GM18861 (cell line): ENCODE results near the gene LGALS8.

Experiments used
- ATAC-seq: cut with Tn5 transposase; IDR thresholded peaks from one replicate; pipeline ENCODE4 v1.9.1; 2021; ENCODE audit not compliant: unreplicated experiment

Gene LGALS8

DNA sequence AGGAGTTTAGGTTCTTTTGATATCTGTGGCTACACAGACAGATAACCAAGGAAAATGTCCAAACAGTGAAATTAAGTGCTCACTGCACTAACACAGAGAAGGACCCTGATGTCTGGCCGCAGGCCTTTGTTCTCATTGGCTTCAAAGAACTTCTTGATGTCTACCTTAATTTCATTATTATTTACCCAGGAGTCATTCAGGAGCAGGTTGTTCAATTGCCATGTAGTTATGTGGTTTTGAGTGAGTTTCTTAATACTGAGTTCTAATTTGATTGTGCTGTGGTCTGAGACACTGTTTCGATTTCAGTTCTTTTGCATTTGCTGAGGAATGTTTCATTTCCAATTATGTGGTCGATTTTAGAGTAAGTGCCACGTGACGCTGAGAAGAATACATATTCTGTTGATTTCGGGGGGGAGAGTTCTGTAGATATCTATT, 15.2 kb upstream of the LGALS8 start:
- no peak for ATAC-seq

DNA sequence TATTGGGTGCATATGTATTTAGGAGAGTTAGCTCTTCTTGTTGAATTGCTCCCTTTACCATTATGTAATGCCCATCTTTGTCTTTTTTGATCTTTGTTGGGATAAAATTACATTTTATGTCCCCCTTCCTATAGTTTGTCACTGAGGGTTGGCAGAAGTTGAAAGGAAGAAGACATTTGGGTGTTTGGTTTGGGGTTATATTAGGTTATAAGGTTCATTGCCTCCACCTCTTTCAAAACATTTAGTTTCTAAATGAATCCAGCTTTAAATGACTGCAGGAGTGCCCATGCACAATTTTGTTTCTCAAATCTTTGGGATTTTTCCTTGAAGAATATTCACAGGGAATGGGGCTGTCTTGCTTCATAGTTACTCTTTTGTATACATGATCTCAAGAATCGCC, 14.6 kb upstream of the LGALS8 start:
- ATAC-seq = no peak

DNA sequence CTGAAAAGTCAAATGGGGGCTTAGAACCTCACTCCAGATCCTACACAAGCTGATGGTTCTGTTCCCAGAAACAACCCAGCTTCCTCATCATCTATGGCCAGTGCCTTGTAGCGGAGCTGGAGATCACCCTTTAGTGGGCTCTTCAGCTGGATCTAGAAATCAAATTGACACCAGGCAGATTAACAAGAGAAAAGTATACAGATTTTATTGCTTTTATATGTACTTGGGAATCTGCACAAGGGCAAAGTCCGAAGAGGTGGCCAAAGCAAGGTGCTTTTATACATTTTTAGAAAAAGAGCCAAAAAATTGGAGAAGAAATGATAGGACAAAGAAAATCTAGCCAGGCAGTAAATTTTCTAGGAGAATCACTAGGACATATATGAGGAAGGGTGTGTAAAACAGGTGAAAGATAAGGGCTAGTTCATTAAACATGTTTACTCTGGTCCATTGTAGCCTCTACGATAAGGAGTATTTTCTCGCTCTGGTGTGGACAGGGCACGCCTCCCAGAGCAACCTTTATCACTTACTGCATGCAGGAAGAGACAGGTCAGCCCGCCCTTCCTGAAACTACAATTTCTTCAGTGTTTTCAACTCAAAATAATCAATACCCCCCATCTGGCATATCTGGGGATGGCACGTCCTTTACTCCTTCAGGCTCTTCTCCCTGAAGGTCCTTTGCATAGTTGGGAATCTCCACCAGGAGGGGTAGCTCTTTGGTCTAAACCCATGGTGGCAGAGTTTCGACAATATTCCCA, 14.0 kb upstream of the LGALS8 start:
- ATAC-seq = no peak

DNA sequence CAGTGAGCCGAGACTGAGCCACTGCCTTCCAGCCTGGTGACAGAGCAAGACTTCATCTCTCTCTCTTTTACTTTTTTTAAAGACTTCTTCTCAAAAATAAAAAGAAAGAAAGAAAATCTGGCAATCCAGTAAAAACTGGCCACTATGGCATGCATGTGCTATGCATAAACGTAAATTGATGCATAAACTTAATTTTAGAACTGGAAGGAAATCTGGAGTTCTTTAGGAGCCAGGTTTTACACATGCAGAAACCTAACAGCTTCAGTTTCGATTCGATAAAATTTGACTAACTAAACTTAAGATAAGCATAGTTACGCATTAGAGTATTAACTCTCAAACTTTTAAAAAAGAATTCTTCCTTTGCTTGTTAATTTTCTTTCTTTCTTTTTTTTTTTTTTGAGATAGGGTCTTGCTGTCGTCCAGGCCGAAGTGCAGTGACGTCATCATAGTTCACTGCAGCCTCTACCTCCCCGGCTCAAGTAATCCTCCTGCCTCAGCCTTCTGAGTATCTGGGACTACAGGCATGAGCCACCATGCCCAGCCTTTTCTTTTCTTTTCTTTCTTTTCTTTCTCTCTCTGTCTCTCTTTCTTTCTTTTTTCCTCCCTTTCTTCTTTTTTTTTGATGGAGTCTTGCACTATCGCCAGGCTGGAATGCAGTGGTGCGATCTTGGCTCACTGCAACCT, 11.9 kb upstream of the LGALS8 start:
- no peak for ATAC-seq

DNA sequence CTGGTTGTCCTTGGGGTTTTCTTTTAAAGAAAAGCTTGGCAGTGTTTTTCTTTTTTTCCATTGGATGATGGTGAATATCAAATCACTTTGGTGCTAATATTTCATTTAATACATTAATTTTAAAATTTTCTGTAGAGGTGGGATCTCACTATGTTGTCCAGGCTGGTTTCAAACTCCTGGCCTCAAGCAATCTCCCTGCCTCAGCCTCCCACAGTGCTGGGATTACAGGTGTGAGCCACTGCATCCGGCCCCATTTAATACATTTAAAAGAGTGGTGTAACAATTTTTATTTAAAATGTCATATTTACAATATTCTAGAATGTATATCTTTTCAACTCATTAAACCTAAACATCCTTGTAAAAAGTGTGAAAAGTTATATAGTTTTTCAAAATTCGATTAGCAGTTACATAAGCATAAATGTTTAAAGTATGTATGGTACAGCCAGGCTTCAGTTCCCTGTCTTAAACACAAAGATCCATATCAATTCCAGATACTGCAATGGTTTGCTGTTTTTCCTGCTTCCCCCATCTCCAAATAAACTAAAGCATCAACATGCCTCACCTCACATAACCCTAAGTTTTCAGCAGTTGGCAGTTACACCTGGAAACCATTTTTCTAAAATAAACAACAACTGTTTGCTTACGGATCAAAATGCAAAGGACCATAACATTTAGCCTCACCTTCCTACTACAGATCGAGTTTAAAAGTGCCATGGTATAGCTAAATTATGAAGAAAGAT, 8.9 kb upstream of the LGALS8 start:
- ATAC-seq = no peak

DNA sequence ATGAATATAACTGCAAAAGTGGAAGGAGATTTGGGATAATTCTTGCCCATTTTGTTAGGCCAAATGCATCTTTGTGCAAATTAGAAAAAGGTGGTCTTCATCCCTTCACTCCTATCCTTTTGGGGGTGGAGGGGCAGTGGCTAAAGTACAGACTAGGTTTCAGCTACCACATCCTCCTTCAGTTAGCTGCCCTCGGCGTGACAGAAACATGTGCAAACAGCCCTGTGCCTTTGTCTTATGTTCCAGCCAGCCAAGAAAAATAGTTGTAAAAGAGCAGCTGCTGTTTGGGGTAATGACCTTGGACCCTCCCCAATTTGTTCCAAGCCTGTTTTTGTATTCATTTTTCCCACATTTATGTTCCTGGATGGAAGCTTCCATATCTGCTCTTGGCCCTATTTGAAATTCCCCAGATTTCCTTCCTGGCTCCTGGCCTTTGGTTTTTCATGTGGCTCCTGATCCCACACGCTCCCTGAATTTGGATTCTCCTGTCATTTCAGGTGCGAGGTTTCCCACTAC, 8.3 kb upstream of the LGALS8 start:
- no peak for ATAC-seq

DNA sequence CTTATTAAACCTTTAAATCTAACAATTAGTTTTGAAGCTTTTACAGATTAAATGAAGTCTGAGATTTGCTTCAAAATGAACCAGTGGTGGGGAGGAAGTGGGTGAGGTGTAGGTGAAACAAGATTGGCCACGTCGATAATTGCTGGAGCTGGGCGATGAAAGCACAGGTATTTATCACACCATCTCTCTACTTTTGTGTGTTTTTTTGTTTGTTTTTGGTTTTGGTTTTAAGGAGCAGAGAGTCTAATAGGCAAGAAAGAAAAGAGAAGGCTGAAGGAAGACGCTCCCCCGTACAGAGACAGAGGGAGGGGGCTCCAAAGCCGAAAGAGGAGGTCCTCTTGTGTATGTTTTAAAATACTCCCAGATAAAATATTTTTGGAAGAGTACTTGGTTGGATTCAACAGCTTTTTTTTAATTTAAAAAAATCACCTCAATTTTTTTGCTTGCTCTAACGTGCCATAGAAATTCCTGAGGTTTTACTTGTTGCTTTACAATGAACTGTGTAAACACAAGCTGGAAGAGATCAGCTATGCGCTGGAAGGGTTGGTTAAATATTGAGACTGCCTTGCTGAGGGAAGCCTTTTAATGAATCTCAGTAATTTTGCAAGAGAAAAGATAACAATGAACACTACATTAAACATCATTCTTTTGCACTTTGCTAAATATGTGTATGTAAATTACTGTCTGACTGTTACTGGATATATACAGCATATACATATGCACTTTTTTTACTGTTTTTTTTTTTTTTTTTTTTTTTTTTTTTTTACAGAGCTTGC, 6.7 kb upstream of the LGALS8 start:
- no peak for ATAC-seq

DNA sequence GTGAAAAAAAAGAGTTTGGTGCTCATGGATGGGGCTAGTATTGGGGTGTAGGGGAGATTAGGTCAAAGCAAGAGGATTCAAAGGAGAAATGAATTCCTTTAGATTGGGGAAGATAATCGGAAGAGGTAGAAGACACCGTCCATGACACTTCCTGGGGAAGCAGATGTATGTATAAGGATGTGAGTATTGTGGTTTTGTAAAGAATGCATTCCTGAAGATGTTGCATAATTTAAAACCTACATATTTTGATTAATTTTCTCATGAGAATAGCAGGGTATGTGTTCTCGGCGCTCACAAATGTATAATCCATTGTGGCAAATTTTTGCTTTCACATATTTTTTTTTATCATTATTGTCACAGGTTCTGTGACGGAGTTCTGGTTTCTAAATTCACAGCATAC, 5.5 kb upstream of the LGALS8 start:
- no peak for ATAC-seq

DNA sequence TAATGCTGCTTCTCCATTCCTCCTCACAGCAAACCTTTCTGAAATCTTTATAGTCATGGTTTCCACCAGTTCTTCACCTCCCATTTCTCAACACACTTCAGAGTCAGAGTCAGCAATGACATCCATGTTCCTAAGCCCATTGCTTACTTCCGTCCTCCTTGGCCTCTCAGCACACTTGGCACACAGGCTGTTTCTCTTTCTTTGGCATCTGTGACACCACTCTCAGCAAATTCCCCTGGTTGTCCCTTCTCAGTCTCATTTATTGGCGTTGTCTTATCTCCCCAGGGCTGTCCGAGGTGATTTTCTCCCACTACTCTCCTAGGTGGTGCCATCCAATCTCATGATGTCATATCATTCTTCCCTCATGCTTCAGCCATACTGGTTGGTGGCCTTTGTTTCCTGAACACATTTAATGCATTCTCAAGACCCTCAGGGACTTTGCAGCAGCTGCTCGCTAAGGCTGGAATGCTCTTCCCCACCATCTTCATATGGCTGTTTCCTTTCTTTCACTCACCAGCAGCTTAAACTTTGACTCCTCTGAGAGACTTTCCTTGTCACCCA, 3.3 kb upstream of the LGALS8 start:
- no peak for ATAC-seq

DNA sequence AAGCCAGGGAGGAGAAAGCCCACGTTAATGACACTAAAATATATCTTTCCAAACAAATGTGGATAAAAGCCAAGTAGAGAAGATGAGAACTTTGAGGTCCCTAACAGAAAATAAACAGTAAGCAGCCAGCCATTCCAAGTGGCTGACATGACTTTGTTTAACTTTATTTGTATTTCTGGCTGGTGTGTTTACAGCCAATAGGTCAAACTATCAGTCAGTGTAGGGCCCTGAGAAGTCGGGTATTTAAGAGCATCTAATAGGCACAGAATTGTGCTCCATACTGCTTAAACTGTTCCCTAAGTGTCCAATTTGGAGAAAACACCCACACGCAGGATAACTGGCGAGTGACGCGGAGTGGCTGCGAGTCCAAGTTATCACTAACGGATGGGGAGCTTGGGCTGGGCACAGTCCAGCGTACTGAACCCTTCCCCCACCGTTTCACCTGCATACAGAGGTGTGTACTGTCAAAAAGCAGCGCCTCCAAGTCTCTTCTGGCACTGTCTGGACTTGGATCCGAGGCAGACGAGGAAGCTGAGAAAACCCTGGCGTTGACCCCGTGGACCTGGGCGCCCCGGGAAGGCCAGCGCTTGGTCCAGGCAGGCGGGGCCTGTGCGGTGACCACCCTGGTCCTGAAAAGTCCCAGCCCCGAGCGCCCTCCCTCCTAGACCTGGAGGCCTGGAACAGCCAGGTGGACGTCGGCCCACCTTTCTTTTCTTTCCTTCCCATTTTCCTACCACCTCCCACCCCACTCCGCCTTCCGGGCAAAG, 662 bp upstream of the LGALS8 start:
- no peak for ATAC-seq

DNA sequence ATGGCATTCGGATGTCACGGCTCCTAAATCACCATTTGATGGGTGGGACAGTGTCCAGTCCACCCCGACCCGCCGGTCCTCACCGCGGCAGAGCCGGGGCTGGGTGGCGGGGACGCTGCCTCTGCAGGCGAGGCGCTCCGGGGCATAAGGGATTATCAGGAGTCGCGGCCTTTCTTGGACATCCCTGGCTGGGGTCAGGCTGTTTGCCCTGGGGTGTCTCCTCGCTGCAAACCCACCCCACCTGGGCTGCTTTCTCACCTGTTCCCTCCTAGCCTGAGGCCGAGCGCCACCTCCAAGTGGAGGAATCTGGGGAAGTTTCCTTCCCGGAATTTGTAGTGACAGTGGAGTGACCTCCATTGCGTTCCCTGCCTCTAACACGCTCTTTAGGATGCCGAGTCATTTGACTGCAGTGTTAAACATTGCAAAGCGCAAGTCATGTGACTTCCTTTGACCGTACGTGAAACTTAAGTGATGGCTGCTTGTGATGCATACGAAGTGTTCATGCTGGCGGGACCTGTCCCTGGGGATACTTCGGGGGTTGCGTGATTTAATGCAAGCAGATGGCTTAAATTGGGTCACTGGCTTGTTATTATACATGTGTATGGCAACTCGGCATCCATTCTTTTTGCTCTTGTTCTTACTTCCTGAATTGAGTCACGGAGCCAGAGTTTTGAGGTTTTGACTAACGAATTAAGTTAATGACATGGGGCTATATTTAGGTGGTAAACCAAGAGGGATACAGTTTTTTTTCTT, 536 bp downstream of the LGALS8 start:
- peak; percentile 97 for ATAC-seq

DNA sequence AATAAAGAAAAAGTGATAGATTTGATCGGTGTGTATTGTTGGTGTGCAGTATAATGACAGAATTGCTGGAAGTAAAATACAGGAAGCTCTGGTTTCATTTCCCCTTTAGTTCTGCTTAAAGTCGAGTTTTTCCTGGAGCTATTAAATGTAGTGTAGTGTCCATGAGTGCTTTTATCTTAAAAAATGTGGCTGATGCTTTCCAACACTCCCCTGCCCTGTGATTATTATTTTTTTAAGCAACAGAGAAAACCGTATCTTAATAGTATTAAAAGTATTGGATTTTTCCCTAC, 1.1 kb downstream of the LGALS8 start:
- ATAC-seq = no peak

DNA sequence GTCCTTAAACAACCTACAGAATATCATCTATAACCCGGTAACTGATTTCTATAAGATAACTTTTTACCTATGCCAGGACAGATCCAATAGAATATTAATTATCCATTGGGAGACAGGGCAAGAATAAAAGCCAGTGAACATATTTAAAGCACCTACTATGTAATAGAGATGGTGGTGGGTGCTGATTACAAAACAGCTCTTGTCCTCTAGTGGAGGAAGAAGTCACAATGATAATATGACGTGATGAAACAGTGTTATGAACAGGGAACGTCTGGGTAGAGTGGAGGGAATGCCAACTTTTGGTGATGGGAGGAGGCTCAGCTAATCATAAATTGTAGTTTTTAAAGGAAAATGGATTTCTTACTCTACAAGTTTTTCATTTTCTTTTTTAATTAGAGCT, 2.3 kb downstream of the LGALS8 start:
- no peak for ATAC-seq

DNA sequence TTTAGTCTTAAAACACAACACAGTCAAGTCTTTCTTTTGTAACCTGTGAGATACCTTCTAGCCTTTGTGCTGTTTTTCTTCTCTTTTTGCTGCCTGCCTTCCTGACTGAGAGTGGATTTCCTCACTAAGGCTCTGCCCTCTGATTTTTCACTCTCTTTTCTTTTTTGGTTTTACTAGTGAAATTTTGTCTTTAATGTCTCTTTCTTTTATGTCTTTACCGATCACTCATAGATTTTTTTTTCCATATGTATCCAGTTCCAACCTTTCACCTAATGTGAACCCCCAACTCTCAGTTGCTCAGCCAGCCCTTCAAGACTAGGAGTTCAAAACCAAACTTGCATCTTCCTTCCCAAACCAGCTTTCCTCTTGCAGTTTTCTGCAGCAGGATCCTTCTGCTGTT, 6.5 kb downstream of the LGALS8 start:
- ATAC-seq = no peak

DNA sequence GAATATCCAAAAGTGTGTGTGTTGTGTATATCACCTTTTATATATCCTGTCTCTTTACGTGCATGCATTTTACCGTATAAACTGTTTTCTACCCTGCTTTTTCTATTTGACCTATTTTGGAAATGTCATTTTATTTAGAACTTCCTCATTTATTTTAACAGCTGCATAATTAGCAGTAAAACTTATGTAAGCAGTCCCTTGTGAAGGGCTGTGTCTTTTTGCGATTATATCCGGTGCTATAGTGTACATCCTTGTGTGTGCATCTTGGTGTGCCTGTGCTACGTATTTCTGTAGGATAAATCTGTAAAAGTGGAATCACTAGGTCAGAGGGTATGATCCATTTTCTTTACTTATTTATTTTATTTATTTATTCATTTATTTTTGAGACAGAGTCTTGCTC, 7.2 kb downstream of the LGALS8 start:
- ATAC-seq = no peak

DNA sequence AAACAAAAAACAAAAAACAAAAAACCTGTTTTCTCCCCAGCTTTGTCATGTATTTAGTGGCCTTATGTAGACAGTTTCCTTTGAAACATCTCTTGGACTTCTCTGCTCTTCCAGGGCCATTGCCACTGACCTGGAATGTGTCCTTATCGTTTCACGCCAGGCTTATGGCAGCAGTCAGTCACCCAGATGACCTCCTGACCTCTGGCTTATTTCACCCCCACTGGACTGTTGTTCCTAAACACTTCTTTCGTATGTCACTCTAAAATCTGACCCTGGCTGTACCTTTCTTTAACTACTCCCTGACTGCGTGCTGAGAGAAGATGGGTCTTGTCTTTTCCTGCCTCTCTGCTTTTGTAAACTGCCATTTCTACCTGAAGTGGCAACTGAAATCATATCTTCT, 9.1 kb downstream of the LGALS8 start:
- no peak for ATAC-seq

DNA sequence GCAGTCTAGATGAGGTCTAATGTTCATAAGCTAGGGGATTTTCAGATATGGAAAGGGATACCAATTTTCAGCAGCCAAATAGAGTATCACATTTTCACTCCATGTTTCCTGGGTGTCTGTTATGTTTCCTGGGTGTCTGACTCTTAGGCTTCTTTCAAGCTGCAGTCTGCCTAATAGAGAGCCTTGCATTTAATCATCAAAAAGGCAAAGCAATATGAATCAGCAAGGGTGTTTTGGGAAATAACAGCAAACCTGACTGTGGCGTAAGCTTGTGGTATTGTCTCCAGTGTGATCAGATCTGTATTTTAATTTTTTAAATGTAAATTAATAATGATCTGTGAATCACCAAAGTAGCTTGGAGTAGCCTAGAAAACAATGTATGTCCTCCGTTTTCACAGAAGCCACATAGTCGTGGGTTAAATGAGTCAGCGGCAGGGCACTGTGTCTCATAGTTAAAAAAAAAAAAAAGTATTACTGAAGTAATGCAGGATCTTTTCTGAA, 10.4 kb downstream of the LGALS8 start:
- ATAC-seq = no peak

DNA sequence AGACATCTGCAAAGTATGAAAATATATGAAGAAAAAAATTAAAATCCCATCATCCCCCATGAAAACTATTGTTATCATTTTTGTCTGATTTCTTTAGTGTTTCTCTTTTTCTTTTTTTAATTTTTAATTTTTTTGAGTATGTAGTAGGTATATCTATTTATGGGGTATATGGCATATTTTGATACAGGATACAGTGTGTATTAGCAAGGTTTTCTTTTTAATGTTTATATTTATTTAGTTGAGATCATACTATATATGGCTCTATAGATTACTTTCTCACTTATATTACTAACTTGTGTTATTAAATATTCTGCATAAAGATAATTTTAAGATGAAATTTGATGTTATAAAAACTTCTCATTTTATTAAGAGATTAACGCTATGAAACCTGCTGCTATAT, 11.4 kb downstream of the LGALS8 start:
- ATAC-seq = no peak

DNA sequence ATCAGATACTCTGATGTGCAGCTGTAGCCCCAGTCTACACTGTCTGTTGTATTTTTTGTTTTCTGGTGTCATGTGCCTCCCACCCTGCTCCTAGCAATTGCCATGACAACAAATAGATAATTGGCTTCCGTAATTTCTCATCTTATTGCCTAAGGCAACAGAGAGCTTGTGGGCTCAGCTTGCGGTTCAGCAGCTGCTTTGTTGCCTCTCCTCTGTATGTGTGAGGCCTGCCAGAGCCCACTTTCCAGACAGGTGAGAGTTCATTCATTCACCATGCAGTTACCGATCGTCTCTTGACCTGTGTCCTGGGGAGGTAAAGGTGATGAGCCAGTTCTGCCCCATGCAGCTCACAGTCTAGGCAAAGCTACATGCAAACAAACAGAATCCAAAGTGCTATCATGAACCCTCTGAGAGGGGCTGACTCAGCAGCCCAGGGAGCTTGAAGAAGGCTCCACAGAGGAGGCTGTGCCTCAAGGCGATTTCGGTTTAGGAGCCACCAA, 11.9 kb downstream of the LGALS8 start:
- no peak for ATAC-seq
